Measurements from ENCODE around the gene HOXA6. TPM values are rescaled to one million over a fixed set of nuclear protein-coding genes. Genes with fewer than 3 reads are reported as not detected.

The HOXA6 gene
- polyA plus RNA-seq, 1 donor from 2014 or later, result not detected

DNA sequence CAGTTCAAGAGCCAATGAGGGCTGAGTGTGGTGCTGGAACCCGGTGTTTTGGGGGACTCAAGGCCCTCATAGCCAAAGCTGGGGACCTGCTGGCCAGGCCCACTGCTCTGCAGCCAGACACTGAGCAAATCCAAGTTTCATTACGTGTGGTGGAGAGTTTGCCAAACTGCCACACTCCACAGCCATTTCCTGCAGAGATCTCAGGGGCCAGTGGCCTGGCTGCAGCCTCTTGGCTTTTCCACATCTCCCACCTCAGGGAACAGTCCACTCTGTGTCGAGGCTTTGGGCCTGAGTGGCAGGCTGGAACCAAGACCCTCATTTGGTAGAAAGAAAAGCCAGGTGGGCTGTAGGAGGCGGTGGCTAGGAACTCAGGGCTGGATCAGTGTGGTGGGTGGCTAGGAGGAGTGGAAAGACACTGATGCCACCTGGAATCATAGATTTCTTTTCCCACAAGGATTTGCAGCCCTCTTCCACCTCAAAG is 34.3 kb upstream of the HOXA6 start:
- no peaks in the 10 kb centered on the region for H3K9me2 ChIP-seq (ENCODE audit: insufficient read depth, low read length)
- H3K27me3 ChIP-seq (ENCODE audit: insufficient read depth, low read depth, low read length), result peaks cover 100% of the 10 kb centered on the region
- TF ChIP-seq SMC3 (conservative IDR thresholded peaks at IDR 0.05; ENCODE audit: poor library complexity) (no peak), EP300 (conservative IDR thresholded peaks at IDR 0.05; ENCODE audit: poor library complexity, severe bottlenecking) (no peak), MXI1 (conservative IDR thresholded peaks at IDR 0.05; ENCODE audit: poor library complexity, severe bottlenecking) (no peak), RAD21 (conservative IDR thresholded peaks at IDR 0.05) (no peak), TAF1 (IDR thresholded peaks at IDR 0.05; ENCODE audit: low read depth) (no peak), POLR2AphosphoS5 (IDR thresholded peaks at IDR 0.05) (no peak)
- TF ChIP-seq, protein P1, sequence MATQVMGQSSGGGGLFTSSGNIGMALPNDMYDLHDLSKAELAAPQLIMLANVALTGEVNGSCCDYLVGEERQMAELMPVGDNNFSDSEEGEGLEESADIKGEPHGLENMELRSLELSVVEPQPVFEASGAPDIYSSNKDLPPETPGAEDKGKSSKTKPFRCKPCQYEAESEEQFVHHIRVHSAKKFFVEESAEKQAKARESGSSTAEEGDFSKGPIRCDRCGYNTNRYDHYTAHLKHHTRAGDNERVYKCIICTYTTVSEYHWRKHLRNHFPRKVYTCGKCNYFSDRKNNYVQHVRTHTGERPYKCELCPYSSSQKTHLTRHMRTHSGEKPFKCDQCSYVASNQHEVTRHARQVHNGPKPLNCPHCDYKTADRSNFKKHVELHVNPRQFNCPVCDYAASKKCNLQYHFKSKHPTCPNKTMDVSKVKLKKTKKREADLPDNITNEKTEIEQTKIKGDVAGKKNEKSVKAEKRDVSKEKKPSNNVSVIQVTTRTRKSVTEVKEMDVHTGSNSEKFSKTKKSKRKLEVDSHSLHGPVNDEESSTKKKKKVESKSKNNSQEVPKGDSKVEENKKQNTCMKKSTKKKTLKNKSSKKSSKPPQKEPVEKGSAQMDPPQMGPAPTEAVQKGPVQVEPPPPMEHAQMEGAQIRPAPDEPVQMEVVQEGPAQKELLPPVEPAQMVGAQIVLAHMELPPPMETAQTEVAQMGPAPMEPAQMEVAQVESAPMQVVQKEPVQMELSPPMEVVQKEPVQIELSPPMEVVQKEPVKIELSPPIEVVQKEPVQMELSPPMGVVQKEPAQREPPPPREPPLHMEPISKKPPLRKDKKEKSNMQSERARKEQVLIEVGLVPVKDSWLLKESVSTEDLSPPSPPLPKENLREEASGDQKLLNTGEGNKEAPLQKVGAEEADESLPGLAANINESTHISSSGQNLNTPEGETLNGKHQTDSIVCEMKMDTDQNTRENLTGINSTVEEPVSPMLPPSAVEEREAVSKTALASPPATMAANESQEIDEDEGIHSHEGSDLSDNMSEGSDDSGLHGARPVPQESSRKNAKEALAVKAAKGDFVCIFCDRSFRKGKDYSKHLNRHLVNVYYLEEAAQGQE (IDR thresholded peaks at IDR 0.05; ENCODE audit: borderline replicate concordance), result no peak
- TF ChIP-seq, protein P2, sequence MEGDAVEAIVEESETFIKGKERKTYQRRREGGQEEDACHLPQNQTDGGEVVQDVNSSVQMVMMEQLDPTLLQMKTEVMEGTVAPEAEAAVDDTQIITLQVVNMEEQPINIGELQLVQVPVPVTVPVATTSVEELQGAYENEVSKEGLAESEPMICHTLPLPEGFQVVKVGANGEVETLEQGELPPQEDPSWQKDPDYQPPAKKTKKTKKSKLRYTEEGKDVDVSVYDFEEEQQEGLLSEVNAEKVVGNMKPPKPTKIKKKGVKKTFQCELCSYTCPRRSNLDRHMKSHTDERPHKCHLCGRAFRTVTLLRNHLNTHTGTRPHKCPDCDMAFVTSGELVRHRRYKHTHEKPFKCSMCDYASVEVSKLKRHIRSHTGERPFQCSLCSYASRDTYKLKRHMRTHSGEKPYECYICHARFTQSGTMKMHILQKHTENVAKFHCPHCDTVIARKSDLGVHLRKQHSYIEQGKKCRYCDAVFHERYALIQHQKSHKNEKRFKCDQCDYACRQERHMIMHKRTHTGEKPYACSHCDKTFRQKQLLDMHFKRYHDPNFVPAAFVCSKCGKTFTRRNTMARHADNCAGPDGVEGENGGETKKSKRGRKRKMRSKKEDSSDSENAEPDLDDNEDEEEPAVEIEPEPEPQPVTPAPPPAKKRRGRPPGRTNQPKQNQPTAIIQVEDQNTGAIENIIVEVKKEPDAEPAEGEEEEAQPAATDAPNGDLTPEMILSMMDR (IDR thresholded peaks at IDR 0.05; ENCODE audit: poor library complexity, severe bottlenecking), result no peak
- no peaks in the 10 kb centered on the region for H4K20me1 ChIP-seq (ENCODE audit: insufficient read depth)
- H3K4me2 ChIP-seq (ENCODE audit: low read length), result no peak overlapping the region
- H3K4me3 ChIP-seq (ENCODE audit: low read length), result no peak overlapping the region
- peaks cover 14% of the 10 kb centered on the region for H3K9me3 ChIP-seq (ENCODE audit: low read length)
- no peak overlapping the region for H3K27ac ChIP-seq (ENCODE audit: low read length)
- no peak overlapping the region for H3K9ac ChIP-seq (ENCODE audit: low read length)
- H2AFZ ChIP-seq (ENCODE audit: low read depth, low read length), result no peak overlapping the region
- H3K36me3 ChIP-seq (ENCODE audit: insufficient read depth, low read length), result no peaks in the 10 kb centered on the region
- H3K79me2 ChIP-seq (replicated peaks; ENCODE audit: insufficient read depth, low read length), result no peaks in the 10 kb centered on the region
- H3F3A ChIP-seq (ENCODE audit: insufficient read depth, low read length, poor library complexity, severe bottlenecking), result no peaks in the 10 kb centered on the region

DNA sequence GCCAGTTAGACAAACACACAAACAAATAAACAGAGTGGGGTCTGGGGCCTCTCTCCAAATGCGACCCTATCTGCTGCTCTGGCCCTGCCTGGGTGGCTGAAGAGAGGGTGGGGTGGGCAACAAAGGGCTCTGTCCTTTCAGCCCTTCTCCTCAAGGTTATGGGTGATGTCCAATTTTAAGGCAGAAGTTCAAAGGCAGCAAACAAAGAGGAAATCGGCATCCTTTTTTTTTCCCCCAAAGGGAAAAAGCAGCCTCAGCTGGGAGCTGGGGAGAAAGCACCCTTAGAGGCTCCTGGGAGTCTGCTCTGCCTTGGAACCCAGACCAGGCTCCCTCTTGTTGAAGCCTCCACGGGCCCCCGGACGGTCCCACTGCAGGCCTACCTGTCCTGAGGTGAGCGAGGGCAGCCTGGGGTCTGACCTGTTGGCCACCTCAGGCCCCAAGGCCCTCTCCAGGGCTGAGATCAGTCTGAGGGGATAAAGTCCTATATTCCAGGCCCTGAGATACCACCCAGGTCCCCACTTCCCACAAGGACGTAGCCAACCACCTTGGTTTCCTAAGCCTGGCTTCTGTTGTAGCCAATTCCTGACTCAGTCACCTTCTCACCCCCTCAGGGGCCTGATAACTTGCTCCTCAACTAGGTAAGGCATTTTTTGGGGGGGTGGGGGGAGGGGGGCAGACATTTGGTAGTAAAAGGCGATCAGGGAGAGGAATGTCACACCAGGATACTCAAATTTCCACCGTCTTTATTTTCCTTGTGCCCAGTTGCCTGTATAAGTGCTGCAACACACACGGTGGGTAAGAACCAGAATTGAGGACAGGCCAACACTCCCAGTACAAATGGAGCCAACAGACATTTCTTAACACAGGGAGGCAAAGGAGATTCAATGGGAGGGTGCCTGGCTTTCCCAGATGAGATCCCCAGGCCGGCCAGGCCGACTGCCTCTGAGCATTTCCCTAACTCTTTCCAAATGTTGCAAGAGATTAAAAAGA is 33.2 kb upstream of the HOXA6 start:
- H3K27me3 ChIP-seq (ENCODE audit: insufficient read depth, low read depth, low read length), result peaks cover 100% of the 10 kb centered on the region
- H3K9me2 ChIP-seq (ENCODE audit: insufficient read depth, low read length), result no peaks in the 10 kb centered on the region
- H3F3A ChIP-seq (ENCODE audit: insufficient read depth, low read length, poor library complexity, severe bottlenecking), result no peaks in the 10 kb centered on the region
- H3K9me3 ChIP-seq (ENCODE audit: low read length), result peaks cover 10% of the 10 kb centered on the region
- no peak overlapping the region for H3K4me2 ChIP-seq (ENCODE audit: low read length)
- H3K4me3 ChIP-seq (ENCODE audit: low read length), result no peak overlapping the region
- H3K36me3 ChIP-seq (ENCODE audit: insufficient read depth, low read length), result no peaks in the 10 kb centered on the region
- TF ChIP-seq, protein P2 (IDR thresholded peaks at IDR 0.05; ENCODE audit: poor library complexity, severe bottlenecking), result no peak
- TF ChIP-seq EZH2 (IDR thresholded peaks at IDR 0.05; ENCODE audit: borderline replicate concordance, insufficient read depth, low read length, poor library complexity, severe bottlenecking), result no peak
- no peak for TF ChIP-seq EP300 (conservative IDR thresholded peaks at IDR 0.05; ENCODE audit: poor library complexity, severe bottlenecking)
- TF ChIP-seq MXI1 (conservative IDR thresholded peaks at IDR 0.05; ENCODE audit: poor library complexity, severe bottlenecking), result no peak
- TF ChIP-seq, protein P1 (IDR thresholded peaks at IDR 0.05; ENCODE audit: borderline replicate concordance), result no peak
- TF ChIP-seq SMC3 (conservative IDR thresholded peaks at IDR 0.05; ENCODE audit: poor library complexity), result no peak
- no peak for TF ChIP-seq POLR2AphosphoS5 (IDR thresholded peaks at IDR 0.05)
- no peak for TF ChIP-seq RAD21 (conservative IDR thresholded peaks at IDR 0.05)
- no peak for TF ChIP-seq TAF1 (IDR thresholded peaks at IDR 0.05; ENCODE audit: low read depth)
- H3K9ac ChIP-seq (ENCODE audit: low read length), result no peak overlapping the region
- no peak overlapping the region for H2AFZ ChIP-seq (ENCODE audit: low read depth, low read length)
- H3K27ac ChIP-seq (ENCODE audit: low read length), result no peak overlapping the region
- no peaks in the 10 kb centered on the region for H4K20me1 ChIP-seq (ENCODE audit: insufficient read depth)
- no peaks in the 10 kb centered on the region for H3K79me2 ChIP-seq (replicated peaks; ENCODE audit: insufficient read depth, low read length)

Measured in neural cell (in vitro differentiated cells).